Activated CD4-positive, alpha-beta T cell treated with anti-CD3 and anti-CD28 coated beads, Interleukin-2, amount 50 U/mL, for 1 hour (primary cell): Measurements from ENCODE around the gene NELL2.
"Not testable (repeated sequence)": the region's sequence is repeated elsewhere in the genome, so short reads cannot be mapped to it uniquely, and the experiment has no call there.

Source experiments
- DNase-seq: peaks from one replicate; pipeline ENCODE4 v3.0.0-alpha.2; 2020

Gene NELL2

GRCh38 chr12:44686821-44687432 lies 189.2 kb downstream of the NELL2 start:
- DNase-seq: not testable (repeated sequence)

DNA sequence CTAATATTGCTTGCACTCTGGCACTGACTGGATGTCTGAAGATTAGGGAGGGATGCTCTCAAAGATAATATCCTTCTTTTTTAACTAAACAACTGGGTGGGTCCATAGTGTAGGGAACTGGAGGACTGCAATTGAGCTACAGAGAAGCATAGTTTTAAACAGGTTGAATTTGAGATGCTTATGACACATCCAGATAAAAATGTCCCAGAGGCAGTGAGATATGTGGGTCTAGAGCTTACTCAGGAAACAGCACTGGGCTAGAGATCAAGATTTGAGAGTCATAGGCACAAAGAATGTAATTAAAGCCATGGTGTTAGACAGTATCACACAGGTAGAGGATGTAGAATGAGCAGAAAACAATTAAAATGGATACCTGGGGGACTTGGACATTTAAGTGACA lies 198.4 kb downstream of the NELL2 start:
- no peak for DNase-seq

DNA sequence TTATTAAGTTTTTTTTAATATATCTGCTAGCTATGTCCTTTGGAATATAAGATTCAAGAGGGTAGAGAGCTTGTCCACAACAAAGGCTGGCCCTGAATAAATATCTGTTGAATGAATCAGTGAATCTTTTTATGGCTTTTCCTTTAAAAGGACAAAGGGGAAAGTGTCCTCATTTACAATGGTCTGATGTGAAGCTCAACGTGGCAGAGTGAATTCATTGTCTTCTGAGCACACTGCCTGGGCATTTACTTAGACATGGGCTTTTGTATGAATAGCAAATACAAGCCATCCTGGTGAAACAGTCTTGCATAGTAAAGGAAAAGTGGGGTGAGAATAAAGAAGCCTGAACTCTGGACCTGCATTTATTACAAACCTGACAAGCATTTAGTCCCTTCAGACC lies 201.2 kb downstream of the NELL2 start:
- no peak for DNase-seq

- DNase-seq: no peak
These were observed 202.3 kb downstream of the NELL2 start for GRCh38 chr12:44673811-44674210.

- DNase-seq: no peak
These were observed 204.1 kb downstream of the NELL2 start for GRCh38 chr12:44672042-44672441.

- DNase-seq: no peak
These were observed 207.7 kb downstream of the NELL2 start for GRCh38 chr12:44668443-44668842.

GRCh38 chr12:44667461-44667860 lies 208.7 kb downstream of the NELL2 start:
- no peak for DNase-seq

- DNase-seq: no peak
These were observed 212.8 kb downstream of the NELL2 start for GRCh38 chr12:44663291-44663690.

- no peak for DNase-seq
These were observed 220.3 kb downstream of the NELL2 start for GRCh38 chr12:44655846-44656245.

DNA sequence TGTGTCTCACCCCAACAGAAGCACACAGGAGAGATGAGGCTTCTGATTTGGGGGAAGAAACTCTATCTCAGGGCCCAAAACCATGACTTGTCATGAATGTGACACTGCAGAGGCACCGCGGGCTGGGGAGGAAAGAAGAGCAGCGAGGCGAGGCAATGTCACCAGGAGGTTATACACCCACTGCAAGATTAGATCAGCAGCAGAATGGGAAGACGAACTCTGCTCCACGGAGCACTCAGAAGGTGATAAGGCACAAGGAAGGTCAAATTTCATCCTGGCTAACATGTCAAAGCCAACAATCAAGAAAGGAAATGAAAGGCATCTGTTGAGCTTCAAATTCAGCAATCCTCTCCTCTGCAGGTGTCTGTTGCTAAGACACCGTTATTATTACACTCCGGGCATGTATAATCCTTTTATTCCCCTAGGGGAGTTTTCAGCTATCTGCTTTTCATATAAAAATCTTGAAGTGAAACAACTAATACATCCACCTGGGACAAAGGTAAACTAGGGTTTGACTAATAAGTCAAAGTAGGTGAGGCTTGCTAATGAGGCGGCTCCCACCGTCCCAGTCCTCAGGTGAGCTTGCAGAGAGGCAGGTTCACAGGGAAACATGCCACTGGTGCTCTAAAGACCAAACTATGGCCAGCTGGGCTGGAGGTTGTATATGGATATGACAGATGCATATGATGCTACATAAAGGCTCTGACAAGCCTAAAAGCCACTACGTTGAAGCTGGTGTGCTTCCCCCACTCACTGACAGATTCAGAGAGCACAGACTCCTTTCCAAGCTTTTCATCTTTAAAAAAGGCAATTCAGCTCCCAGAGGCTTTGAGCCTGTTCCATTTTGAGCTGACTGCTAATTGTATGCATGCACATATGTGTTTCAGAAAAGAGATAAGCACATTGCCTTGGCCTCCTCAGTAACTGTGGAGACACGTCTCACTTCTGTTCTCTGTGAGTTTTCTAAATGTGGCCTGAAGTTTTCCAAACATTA lies 221.2 kb downstream of the NELL2 start:
- DNase-seq: no peak

DNA sequence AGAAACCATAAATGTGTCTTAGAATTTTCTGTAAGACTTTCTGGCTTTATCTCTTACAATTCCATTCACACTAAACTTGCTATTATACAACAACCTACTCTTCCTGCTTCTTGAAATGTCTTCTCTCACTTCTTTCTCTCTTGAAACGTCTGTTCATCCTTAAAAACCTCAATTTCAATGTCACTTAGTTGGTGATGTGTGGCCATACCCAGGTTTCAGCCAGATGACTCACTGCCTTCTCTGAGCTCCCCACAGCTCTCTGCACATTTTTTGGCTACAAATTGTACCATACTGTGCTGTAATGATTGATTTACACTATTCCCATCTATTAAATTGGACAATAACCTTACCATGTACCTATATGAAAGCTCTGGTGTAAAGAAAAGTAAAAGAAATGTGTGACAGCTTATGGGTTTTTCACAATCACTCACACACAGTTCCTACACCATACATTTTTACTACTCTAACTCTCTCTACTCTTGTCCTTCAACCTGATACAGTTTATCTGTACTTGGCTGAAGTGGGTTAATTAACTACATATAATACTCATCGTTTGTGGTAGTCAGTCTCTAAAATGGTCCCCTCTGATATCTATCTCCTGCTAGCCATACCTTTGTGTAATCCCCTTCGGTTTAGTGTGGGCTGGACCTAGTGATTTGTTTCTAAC lies 222.1 kb downstream of the NELL2 start:
- no peak for DNase-seq

DNA sequence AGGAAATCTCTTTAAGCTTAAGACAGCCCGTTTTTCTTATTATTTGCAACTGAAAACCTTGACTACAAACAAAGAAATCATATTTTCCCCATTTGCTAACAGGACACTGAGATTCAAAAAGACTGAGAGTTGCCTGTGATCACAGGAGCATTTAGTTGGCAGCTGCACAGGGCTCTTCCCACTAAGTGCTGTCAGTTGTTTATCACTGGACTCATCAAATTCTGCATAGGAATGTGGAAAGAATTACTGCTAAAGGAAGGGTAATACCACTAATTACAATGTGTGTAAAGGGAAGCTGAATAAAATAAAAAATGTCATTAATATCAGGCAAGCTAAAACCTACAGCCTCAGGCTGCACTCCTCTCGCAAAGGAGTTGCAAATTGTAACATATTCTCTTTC lies 226.4 kb downstream of the NELL2 start:
- DNase-seq: no peak

DNA sequence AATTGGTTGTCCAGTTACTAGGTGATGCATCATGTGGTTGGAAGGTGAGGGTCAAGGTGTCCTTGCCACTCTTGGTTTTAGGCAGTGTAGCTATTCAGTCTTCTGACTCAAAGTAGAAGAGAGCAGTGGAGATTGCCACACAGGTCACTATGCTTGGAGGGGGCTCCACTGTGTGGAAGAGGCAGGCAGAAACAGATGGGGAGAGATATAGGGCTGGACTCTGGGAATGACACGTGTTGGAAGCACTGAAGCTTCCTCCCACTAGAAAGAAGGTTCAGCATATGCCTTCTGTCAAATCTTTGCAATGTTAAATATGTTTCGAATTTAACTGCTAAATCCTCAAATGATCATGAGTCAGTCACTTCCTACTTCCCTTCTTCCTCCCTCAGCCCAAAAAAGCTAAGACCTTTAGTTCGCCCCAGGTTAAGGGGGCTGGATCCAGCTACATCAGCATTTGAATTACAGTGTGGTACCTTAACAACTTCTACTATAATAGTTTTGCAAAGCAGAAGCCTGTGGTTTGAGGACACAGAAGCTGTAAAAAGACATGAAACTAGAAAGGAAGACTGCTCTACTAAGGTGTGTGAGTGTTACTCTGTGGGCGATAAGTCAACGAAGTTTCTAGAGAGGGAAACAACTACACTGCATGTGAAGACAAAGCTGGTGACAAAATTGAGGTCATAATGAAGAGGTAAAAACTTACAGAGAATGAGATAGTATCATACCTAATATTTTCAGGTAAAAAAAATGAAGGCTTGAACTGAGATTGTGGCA lies 228.0 kb downstream of the NELL2 start:
- no peak for DNase-seq

GRCh38 chr12:44640427-44641190 lies 235.5 kb downstream of the NELL2 start:
- no peak for DNase-seq

- DNase-seq: no peak
These were observed 238.2 kb downstream of the NELL2 start for GRCh38 chr12:44637875-44638274.

DNA sequence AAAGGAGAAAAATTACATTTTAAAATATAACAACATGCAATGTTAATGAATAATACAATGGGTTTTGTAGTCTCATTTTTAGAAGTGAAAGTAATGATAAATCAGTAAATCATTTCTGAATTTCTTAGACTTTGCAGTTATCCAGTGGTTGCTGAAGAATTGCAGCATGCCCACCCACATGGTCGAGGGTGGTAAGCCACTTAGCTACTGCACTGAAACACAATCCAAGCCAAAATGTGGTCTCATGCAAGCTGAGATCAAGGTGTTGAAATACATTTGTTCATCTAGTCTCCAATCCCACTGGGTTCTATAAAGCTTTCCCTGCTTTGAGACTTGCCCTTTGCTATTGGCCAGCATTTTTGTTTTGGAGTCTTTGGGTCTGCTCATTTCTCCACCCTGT lies 247.9 kb downstream of the NELL2 start:
- no peak for DNase-seq

DNA sequence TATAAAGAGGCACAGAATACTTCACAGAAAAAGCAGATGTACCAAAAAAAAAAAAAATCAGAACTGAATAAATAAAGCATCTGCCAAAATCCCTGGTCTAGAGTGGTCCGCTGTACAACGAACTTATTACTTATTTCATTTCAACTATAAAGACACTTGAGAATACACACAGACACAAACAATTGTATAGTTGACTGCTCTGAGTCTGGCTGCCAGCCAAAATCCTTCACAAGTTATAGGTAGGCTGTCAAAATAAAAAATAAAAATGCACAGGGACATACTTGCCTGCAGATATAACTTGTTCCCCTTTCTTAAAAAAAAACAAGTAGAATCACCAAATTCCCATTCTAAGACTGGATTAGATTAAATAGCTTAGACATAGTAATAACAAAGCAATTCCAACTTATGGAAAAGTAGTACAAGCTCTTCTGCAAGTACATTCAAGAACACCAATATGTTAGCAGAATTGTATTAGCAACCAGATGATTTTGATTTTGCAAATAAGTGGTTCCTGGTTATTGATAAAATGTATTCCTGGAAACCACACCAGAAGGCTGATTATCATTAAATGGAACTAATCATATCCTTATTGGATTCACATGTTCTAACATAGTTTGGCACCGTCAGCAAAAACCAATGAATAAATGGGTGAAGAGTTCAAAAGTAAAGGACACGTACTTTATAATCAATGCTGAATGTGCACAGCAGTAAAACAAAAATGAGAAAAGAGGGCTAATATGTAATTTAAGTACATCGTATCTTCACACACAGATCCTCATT lies 248.5 kb downstream of the NELL2 start:
- DNase-seq: no peak

DNA sequence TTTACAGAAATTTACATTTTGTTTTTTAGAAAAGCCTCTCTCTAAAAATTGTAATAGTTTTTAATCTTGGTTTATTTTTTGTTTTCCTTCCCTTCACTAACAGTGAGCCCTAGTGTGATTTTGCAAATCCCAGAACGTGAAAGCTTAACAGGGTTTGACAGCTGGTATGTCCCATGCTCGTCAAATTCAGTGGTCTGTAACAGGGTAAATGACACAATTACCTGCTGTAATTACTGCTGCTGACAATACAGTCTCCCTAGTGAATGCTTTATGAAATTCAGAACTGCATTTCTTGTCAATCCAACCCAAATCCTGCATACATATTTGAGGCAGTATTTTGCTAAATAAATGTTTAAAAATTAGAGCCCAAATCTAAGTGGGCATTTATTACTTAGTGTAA lies 249.2 kb downstream of the NELL2 start:
- no peak for DNase-seq

DNA sequence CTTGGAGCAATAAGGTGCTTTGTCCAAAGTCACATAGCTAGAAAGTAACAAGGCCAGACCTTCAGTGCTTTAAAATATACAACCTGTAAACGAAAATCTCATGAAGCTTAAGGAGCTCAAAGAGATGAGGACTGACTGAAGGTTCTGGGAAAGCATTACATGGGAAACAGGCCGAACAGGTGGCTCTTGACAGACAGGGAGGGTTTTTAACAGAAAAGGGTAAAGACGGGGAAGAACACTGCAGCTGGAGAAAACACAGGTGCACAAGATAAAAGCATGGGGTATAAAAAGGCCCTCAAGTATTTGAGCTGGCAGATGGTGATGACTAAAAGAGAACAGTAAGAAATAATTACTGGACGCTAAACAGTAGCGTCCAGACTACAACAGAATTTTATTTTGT lies 257.2 kb downstream of the NELL2 start:
- no peak for DNase-seq

DNA sequence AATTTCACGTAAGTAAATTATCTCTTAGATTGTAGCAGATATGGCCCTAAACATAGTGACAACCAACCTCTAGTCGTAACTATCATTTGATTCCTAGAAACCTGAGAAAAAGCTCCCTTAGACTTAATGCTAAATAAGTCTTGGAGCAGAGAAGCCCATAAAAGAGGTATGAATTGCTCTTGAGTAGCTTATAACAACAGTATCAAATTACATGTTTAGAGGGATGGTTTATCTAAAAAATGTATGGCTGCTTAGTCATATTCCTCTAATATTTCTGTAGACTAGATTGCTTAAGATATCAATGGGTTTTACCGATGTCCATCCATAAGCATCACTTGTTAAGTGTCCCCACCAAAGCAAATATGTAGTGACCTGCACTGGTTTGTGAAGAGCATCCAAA lies 259.7 kb downstream of the NELL2 start:
- DNase-seq: no peak

DNA sequence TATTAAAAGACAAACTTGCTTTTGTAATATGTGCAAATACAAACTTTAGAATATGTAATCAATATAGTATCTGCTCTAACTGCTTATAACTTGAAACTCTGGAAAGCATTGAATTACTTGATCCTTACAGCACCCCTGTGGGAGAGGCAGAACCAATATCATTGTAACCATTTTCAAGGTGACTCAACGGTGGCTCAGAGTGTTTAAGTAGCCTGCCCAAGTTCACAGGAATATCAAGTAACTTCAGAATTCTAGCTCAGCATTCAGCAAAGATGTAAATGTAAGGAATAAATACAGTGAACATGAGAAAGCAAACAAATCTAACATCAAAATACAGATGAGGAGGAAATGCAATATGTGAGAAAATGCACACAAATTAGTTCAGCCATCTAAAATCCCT lies 264.6 kb downstream of the NELL2 start:
- no peak for DNase-seq
